Hematopoietic multipotent progenitor cell treated with erythropoietin and hydrocortisone succinate and interleukin-3 and kit ligand, for 15 days (in vitro differentiated cells): Measurements from ENCODE around the gene C5AR2.
"Not testable (repeated sequence)": the region's sequence is repeated elsewhere in the genome, so short reads cannot be mapped to it uniquely, and the experiment has no call there.

Experiments
- DNase-seq: peaks from one replicate; pipeline ENCODE4 v3.0.0-alpha.2; 2015; ENCODE audit warnings: low spot score

The C5AR2 gene

GRCh38 chr19:47387623-47388022 is 55.6 kb downstream of the C5AR2 start:
- not testable (repeated sequence) for DNase-seq

GRCh38 chr19:47388721-47389120 is 56.7 kb downstream of the C5AR2 start:
- not testable (repeated sequence) for DNase-seq

- no peak for DNase-seq
These were observed 57.2 kb downstream of the C5AR2 start for GRCh38 chr19:47389150-47389556.

- no peak for DNase-seq
These were observed 58.8 kb downstream of the C5AR2 start for GRCh38 chr19:47390533-47391488.

GRCh38 chr19:47391510-47392223 is 59.7 kb downstream of the C5AR2 start:
- DNase-seq: peak; percentile 85
